Trophoblast cell (in vitro differentiated cells and primary cell): ENCODE data around the gene CTNNA3.

Source experiments
- DNase-seq, 2 donors: peaks; one replicate each; pipeline ENCODE4 v3.0.0-alpha.2; 2016
- H2AFZ ChIP-seq: 2 replicates; pipeline ENCODE4 v1.6.1; 2013; ENCODE audit warnings: low read length, moderate library complexity, mild to moderate bottlenecking; ENCODE audit not compliant: insufficient read depth, poor library complexity
- H2AK5ac ChIP-seq: 2 replicates; pipeline ENCODE4 v1.6.1; 2013; ENCODE audit warnings: mild to moderate bottlenecking, low read length
- H2BK120ac ChIP-seq: 2 replicates; pipeline ENCODE4 v1.6.1; 2013; ENCODE audit warnings: low read length, mild to moderate bottlenecking, moderate library complexity; ENCODE audit not compliant: insufficient read depth, poor library complexity
- H2BK12ac ChIP-seq: 2 replicates; pipeline ENCODE4 v1.6.1; 2013; ENCODE audit warnings: mild to moderate bottlenecking, low read length, moderate library complexity
- H2BK5ac ChIP-seq: 2 replicates; pipeline ENCODE4 v1.6.1; 2013; ENCODE audit warnings: low read length, low read depth, moderate library complexity, mild to moderate bottlenecking; ENCODE audit not compliant: poor library complexity
- H3K14ac ChIP-seq: 2 replicates; pipeline ENCODE4 v1.6.1; 2013; ENCODE audit warnings: mild to moderate bottlenecking, low read length
- H3K18ac ChIP-seq: 2 replicates; pipeline ENCODE4 v1.6.1; 2013; ENCODE audit warnings: mild to moderate bottlenecking, low read length
- H3K23ac ChIP-seq: 2 replicates; pipeline ENCODE4 v1.6.1; 2013; ENCODE audit warnings: low read length
- H3K27ac ChIP-seq: 2 replicates; pipeline ENCODE4 v1.5.1; 2013; ENCODE audit warnings: low read depth, mild to moderate bottlenecking, inconsistent platforms, low read length, moderate library complexity
- H3K27me3 ChIP-seq: 2 replicates; pipeline ENCODE4 v1.6.1; 2013; ENCODE audit warnings: inconsistent platforms, mild to moderate bottlenecking, low read length, moderate library complexity; ENCODE audit not compliant: insufficient read depth
- H3K36me3 ChIP-seq, 2 experiments: 1 replicate in 1 of 2; 2 replicates in 1 of 2; pipeline ENCODE4 v1.6.1; 2013; ENCODE audit warnings: low read length in 2 of 2, mild to moderate bottlenecking in 2 of 2, moderate library complexity in 1 of 2; ENCODE audit not compliant: insufficient read depth in 2 of 2, control insufficient read depth in 1 of 2
- H3K4ac ChIP-seq: 2 replicates; pipeline ENCODE4 v1.6.1; 2013; ENCODE audit warnings: low read depth, mild to moderate bottlenecking, low read length, moderate library complexity
- H3K4me1 ChIP-seq, 2 experiments: 1 replicate in 1 of 2; 2 replicates in 1 of 2; pipeline ENCODE4 v1.6.1; 2013; ENCODE audit warnings: low read length in 2 of 2, mild to moderate bottlenecking in 2 of 2, moderate library complexity in 1 of 2; ENCODE audit not compliant: insufficient read depth in 2 of 2, control insufficient read depth in 1 of 2
- H3K4me2 ChIP-seq: 2 replicates; pipeline ENCODE4 v1.6.1; 2013; ENCODE audit warnings: inconsistent platforms, mild to moderate bottlenecking, low read length, moderate library complexity
- H3K4me3 ChIP-seq: 2 replicates; pipeline ENCODE4 v1.5.1; 2013; ENCODE audit warnings: mild to moderate bottlenecking, low read depth, low read length, inconsistent platforms
- H3K79me1 ChIP-seq: one replicate; pipeline ENCODE4 v1.6.1; 2013; ENCODE audit warnings: low read length
- H3K79me2 ChIP-seq: 2 replicates; pipeline ENCODE4 v1.6.1; 2013; ENCODE audit warnings: low read length, mild to moderate bottlenecking; ENCODE audit not compliant: control insufficient read depth, insufficient read depth, poor library complexity
- H3K9ac ChIP-seq: 2 replicates; pipeline ENCODE4 v1.6.1; 2013; ENCODE audit warnings: mild to moderate bottlenecking, low read length
- H3K9me3 ChIP-seq: 2 replicates; pipeline ENCODE4 v1.6.1; 2013; ENCODE audit warnings: low read depth, mild to moderate bottlenecking, control low read depth, inconsistent platforms, low read length; ENCODE audit not compliant: insufficient read depth
- H4K12ac ChIP-seq: 2 replicates; pipeline ENCODE4 v1.6.1; 2013; ENCODE audit warnings: low read depth, mild to moderate bottlenecking, low read length, moderate library complexity
- H4K8ac ChIP-seq: 2 replicates; pipeline ENCODE4 v1.6.1; 2013; ENCODE audit warnings: low read depth, mild to moderate bottlenecking, low read length, moderate library complexity
- H4K91ac ChIP-seq: one replicate; pipeline ENCODE4 v1.6.1; 2013; ENCODE audit warnings: low read depth, mild to moderate bottlenecking, low read length, moderate library complexity
- WGBS: extraction: QIAGEN DNeasy Blood & Tissue Kit; methylation state at CpG from one replicate; pipeline ENCODE4 v1.1.7; 2013; ENCODE audit warnings: missing lambda C conversion rate; ENCODE audit not compliant: insufficient read length, insufficient coverage; ENCODE audit errors: extremely low coverage; 5-methylcytosine and 5-hydroxymethylcytosine counted together

Gene CTNNA3

DNA sequence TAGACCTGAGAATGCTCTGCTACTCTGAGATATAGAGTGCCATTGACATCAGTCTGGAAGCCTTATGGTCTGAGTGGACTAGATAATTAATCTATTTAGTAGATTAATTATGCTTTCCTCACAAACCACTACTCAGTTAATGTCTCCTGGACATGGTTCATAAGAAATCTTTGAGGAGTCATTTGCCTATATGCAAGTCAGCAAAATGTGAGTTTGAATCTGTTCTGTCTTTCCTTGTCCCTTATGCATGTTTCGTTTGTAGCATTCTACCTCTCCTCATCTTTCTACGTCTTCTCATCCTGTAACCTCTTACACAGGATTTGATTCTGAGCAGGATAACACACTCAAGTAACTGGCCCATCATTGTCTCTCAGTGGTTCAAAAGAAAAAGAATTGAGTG lies 1505.6 kb downstream of the CTNNA3 start:
- DNase-seq: no peak
- no peak overlapping the region for H3K4me3 ChIP-seq
- H4K12ac ChIP-seq: no peak overlapping the region
- no peaks in the 10 kb centered on the region for H3K36me3 ChIP-seq
- no CpG with 5 or more reads among the region's 2 CpGs for WGBS
- no peak overlapping the region for H4K91ac ChIP-seq
- no peaks in the 10 kb centered on the region for H3K9me3 ChIP-seq
- H4K8ac ChIP-seq: no peak overlapping the region
- no peak overlapping the region for H3K9ac ChIP-seq
- H3K79me2 ChIP-seq: no peaks in the 10 kb centered on the region
- H3K79me1 ChIP-seq: no peaks in the 10 kb centered on the region
- H2BK120ac ChIP-seq: no peak overlapping the region
- H3K27ac ChIP-seq: no peak overlapping the region
- no peak overlapping the region for H2BK12ac ChIP-seq
- H2AK5ac ChIP-seq: no peak overlapping the region
- H3K4me2 ChIP-seq: no peak overlapping the region
- no peak overlapping the region for H3K14ac ChIP-seq
- no peak overlapping the region for H3K18ac ChIP-seq
- H3K4me1 ChIP-seq: no peaks in the 10 kb centered on the region
- H2BK5ac ChIP-seq: no peak overlapping the region
- no peak overlapping the region for H3K23ac ChIP-seq
- no peak overlapping the region for H3K4ac ChIP-seq
- no peaks in the 10 kb centered on the region for H3K27me3 ChIP-seq
- H2AFZ ChIP-seq: no peak overlapping the region

DNA sequence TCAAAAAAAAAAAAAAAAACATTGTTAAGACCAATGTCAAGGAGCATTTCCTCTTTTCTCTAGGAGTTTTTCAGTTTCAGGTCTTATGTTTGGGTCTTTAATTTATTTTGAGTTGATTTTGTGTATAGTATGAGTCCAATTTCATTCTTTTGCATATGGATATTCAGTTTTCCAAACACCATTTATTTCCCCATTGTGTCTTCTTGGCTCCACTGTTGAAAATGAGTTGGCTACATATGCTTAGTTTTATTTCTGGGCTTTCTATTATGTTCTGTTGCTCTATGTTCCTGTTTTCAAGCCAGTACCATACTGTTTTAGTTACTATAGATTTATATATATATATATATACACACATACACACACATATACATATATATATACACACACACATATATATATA lies 1506.7 kb downstream of the CTNNA3 start:
- Histone ChIP-seq H4K12ac (no peak overlapping the region), H3K9ac (no peak overlapping the region), H3K4me1 (no peaks in the 10 kb centered on the region), H3K27me3 (no peaks in the 10 kb centered on the region), H3K4me2 (no peak overlapping the region), H3K4me3 (no peak overlapping the region), H3K27ac (no peak overlapping the region), H3K23ac (no peak overlapping the region), H3K79me2 (no peaks in the 10 kb centered on the region), H2AFZ (no peak overlapping the region), H2AK5ac (no peak overlapping the region), H3K14ac (no peak overlapping the region), H3K9me3 (no peaks in the 10 kb centered on the region), H3K79me1 (no peaks in the 10 kb centered on the region), H4K8ac (no peak overlapping the region), H3K18ac (no peak overlapping the region), H4K91ac (no peak overlapping the region), H2BK5ac (no peak overlapping the region), H2BK120ac (no peak overlapping the region), H3K4ac (no peak overlapping the region), H2BK12ac (no peak overlapping the region), H3K36me3 (no peaks in the 10 kb centered on the region)
- no peak for DNase-seq

DNA sequence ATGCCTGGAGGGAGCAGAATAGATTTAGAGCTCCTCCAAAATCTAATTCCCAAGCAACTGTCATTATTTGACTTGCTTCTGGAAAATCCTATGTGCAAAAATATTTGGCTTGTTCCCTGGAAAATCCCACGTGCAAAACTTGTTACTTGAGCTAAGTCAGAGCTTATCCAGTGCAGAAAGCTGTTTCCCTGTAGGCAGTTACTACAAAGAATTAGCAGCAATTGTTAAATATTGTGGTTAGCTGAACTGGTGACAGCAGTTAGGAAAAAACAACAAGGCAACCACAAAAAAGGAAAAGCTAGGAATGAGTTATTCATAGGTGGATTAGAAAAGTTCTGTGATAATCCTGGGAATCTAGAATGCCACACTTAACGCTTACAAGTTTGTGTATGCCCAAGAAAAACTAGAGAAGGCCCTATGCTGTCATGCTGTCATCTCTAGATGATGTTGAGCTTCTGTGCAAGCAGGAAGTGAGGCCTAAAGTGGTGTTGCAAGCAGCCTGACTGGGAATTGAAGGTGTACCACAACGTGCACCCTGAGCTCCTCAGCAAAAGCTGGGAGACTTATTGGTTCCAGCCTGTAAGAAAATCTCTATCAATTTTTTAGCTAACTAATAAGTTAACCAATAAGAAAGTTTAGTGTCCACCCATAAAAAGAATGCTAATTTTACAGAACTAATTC lies 1508.8 kb downstream of the CTNNA3 start:
- H4K91ac ChIP-seq: no peak overlapping the region
- no peaks in the 10 kb centered on the region for H3K9me3 ChIP-seq
- no peak overlapping the region for H3K23ac ChIP-seq
- no peak overlapping the region for H3K4me2 ChIP-seq
- no peak overlapping the region for H4K8ac ChIP-seq
- H3K79me1 ChIP-seq: no peaks in the 10 kb centered on the region
- no peak overlapping the region for H4K12ac ChIP-seq
- DNase-seq: no peak
- WGBS: no CpG with 5 or more reads among the region's 3 CpGs
- no peaks in the 10 kb centered on the region for H3K4me1 ChIP-seq
- no peak overlapping the region for H2AK5ac ChIP-seq
- no peak overlapping the region for H3K27ac ChIP-seq
- H2BK12ac ChIP-seq: no peak overlapping the region
- no peak overlapping the region for H3K4me3 ChIP-seq
- H3K27me3 ChIP-seq: no peaks in the 10 kb centered on the region
- no peak overlapping the region for H3K9ac ChIP-seq
- no peak overlapping the region for H2BK5ac ChIP-seq
- H2BK120ac ChIP-seq: no peak overlapping the region
- no peak overlapping the region for H3K18ac ChIP-seq
- H2AFZ ChIP-seq: no peak overlapping the region
- no peaks in the 10 kb centered on the region for H3K79me2 ChIP-seq
- H3K14ac ChIP-seq: no peak overlapping the region
- no peak overlapping the region for H3K4ac ChIP-seq
- H3K36me3 ChIP-seq: no peaks in the 10 kb centered on the region

DNA sequence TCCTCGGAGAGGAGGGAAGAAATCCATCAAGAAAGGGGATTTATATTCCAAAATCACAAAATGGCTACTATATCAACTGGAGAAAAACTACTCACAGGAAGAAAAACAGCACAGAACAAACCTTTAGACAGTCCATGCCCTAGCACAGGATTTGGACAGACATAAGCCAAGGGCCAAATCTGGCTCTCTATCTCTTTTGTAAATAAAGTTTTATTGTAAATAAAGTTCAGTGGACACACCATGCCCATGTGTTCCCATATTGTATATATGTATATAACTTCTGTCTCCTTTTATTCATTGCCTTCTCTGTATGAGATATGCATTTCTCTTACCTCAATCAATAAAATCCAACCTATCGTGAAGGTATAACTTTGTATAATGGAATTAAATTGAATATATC lies 1513.0 kb downstream of the CTNNA3 start:
- H3K4me2 ChIP-seq: no peak overlapping the region
- H4K12ac ChIP-seq: no peak overlapping the region
- H3K18ac ChIP-seq: no peak overlapping the region
- H3K79me1 ChIP-seq: no peaks in the 10 kb centered on the region
- no peaks in the 10 kb centered on the region for H3K36me3 ChIP-seq
- H4K91ac ChIP-seq: no peak overlapping the region
- H3K23ac ChIP-seq: no peak overlapping the region
- H3K4me3 ChIP-seq: no peak overlapping the region
- H3K79me2 ChIP-seq: no peaks in the 10 kb centered on the region
- no peak overlapping the region for H2AFZ ChIP-seq
- no peak overlapping the region for H2BK12ac ChIP-seq
- H3K4me1 ChIP-seq: no peaks in the 10 kb centered on the region
- H3K27me3 ChIP-seq: no peaks in the 10 kb centered on the region
- no peak overlapping the region for H3K4ac ChIP-seq
- no peak overlapping the region for H3K27ac ChIP-seq
- no peak overlapping the region for H4K8ac ChIP-seq
- no peaks in the 10 kb centered on the region for H3K9me3 ChIP-seq
- H2BK120ac ChIP-seq: no peak overlapping the region
- no CpG with 5 or more reads among the region's 2 CpGs for WGBS
- no peak overlapping the region for H3K14ac ChIP-seq
- H3K9ac ChIP-seq: no peak overlapping the region
- no peak for DNase-seq
- H2AK5ac ChIP-seq: no peak overlapping the region
- H2BK5ac ChIP-seq: no peak overlapping the region
